ENCODE data around the gene NOP10. TPM values are rescaled to one million over a fixed set of nuclear protein-coding genes. Genes with fewer than 3 reads are reported as not detected.
A peak's percentile ranks its signal among the peaks of the same experiment; 100 is the strongest.

The NOP10 gene
- total and polyA plus RNA-seq, 2 of the 13 experiments (the other 11 are each of a cell fraction or from before 2014, with no cell fraction given): 239 to 369 TPM

GRCh38 chr15:34367101-34368081, 24.5 kb upstream of the NOP10 start, which contains the start of gene LPCAT4 (continued):
- TF ChIP-seq ZNF687 (CRISPR knock-in tag; IDR thresholded peaks at IDR 0.05) (peak; percentile 91), FOXJ3 (CRISPR knock-in tag; IDR thresholded peaks at IDR 0.05; ENCODE audit: borderline replicate concordance) (no peak), SPEN (CRISPR knock-in tag; IDR thresholded peaks at IDR 0.05; ENCODE audit: low read depth) (peak; percentile 79), RBM39 (IDR thresholded peaks at IDR 0.05; ENCODE audit: low read depth, low read length, poor library complexity, severe bottlenecking) (peak; percentile 65), ZNF225 (CRISPR knock-in tag; IDR thresholded peaks at IDR 0.05) (peak; percentile 79; the same call in 1 of the 2 replicates), DNMT3B (CRISPR knock-in tag; conservative IDR thresholded peaks at IDR 0.05) (no peak), ZSCAN22 (CRISPR knock-in tag; IDR thresholded peaks at IDR 0.05) (no peak), ZNF7 (CRISPR knock-in tag; IDR thresholded peaks at IDR 0.05) (no peak), MIER3 (CRISPR knock-in tag; IDR thresholded peaks at IDR 0.05; ENCODE audit: borderline replicate concordance) (no peak; the same call in 1 of the 2 replicates), ARID5B (CRISPR knock-in tag; IDR thresholded peaks at IDR 0.05) (no peak; the same call in 1 of the 2 replicates), GLI4 (CRISPR knock-in tag; IDR thresholded peaks at IDR 0.05; ENCODE audit: borderline replicate concordance) (no peak), SNAPC2 (CRISPR knock-in tag; IDR thresholded peaks at IDR 0.05) (no peak), IRF9 (CRISPR knock-in tag; IDR thresholded peaks at IDR 0.05; ENCODE audit: borderline replicate concordance) (no peak; the same call in 1 of the 2 replicates), ZNF782 (CRISPR knock-in tag; IDR thresholded peaks at IDR 0.05; ENCODE audit: borderline replicate concordance) (peak; percentile 55; the same call in 1 of the 2 replicates), UBTF (CRISPR knock-in tag; IDR thresholded peaks at IDR 0.05) (peak; percentile 92)
